Left hindlimb (tissue), 1 donor: Measurements from ENCODE around the gene KPNA6.
A peak's percentile ranks its signal among the peaks of the same experiment; 100 is the strongest.
"Not testable (repeated sequence)": the region's sequence is repeated elsewhere in the genome, so short reads cannot be mapped to it uniquely, and the experiment has no call there.

Source experiments
- DNase-seq: peaks from one replicate; pipeline ENCODE4 v3.0.0-alpha.2; 2018

The KPNA6 gene

GRCh38 chr1:32100807-32101708, 6.8 kb upstream of the KPNA6 start:
- DNase-seq: no peak

GRCh38 chr1:32104127-32104526, 3.7 kb upstream of the KPNA6 start:
- DNase-seq: no peak

GRCh38 chr1:32105338-32105737, 2.5 kb upstream of the KPNA6 start:
- no peak for DNase-seq

GRCh38 chr1:32106663-32107275, 1.1 kb upstream of the KPNA6 start:
- DNase-seq: no peak

GRCh38 chr1:32111040-32111623, 3.3 kb downstream of the KPNA6 start:
- DNase-seq: no peak

GRCh38 chr1:32111789-32112188, 3.9 kb downstream of the KPNA6 start:
- no peak for DNase-seq

GRCh38 chr1:32112806-32113375, 5.0 kb downstream of the KPNA6 start:
- no peak for DNase-seq

- not testable (repeated sequence) for DNase-seq
Measured at GRCh38 chr1:32113436-32113835, 5.6 kb downstream of the KPNA6 start.

GRCh38 chr1:32114420-32114819, 6.6 kb downstream of the KPNA6 start:
- no peak for DNase-seq

GRCh38 chr1:32115496-32115895, 7.6 kb downstream of the KPNA6 start:
- no peak for DNase-seq

GRCh38 chr1:32116531-32116930, 8.7 kb downstream of the KPNA6 start:
- no peak for DNase-seq

- DNase-seq: no peak
Measured at GRCh38 chr1:32122151-32122550, 14.3 kb downstream of the KPNA6 start.

GRCh38 chr1:32123361-32123760, 15.5 kb downstream of the KPNA6 start:
- not testable (repeated sequence) for DNase-seq

GRCh38 chr1:32125313-32125712, 17.5 kb downstream of the KPNA6 start:
- no peak for DNase-seq

GRCh38 chr1:32126770-32127169, 18.9 kb downstream of the KPNA6 start:
- no peak for DNase-seq

GRCh38 chr1:32127409-32128198, 19.7 kb downstream of the KPNA6 start:
- no peak for DNase-seq

GRCh38 chr1:32128479-32128878, 20.6 kb downstream of the KPNA6 start:
- DNase-seq: no peak

- DNase-seq: no peak
Measured at GRCh38 chr1:32128964-32129363, 21.1 kb downstream of the KPNA6 start.

GRCh38 chr1:32133950-32134280, 26.1 kb downstream of the KPNA6 start:
- DNase-seq: not testable (repeated sequence)

GRCh38 chr1:32137111-32137510, 29.3 kb downstream of the KPNA6 start:
- no peak for DNase-seq

GRCh38 chr1:32138965-32139364, 31.1 kb downstream of the KPNA6 start:
- no peak for DNase-seq

GRCh38 chr1:32142446-32143301, 34.8 kb downstream of the KPNA6 start:
- DNase-seq: peak; percentile 83
